Retinal pigment epithelial cell (primary cell): ENCODE results near the gene CHI3L1.
A peak's percentile ranks its signal among the peaks of the same experiment; 100 is the strongest.

Experiments
- DNase-seq: peaks from one replicate; pipeline ENCODE4 v3.0.0-alpha.2; 2010; ENCODE audit warnings: low read depth
- H3K4me3 ChIP-seq: 2 replicates; pipeline ENCODE4 v1.5.1; 2011; ENCODE audit warnings: mild to moderate bottlenecking, low read length, control low read depth, moderate library complexity
- CTCF ChIP-seq: conservative IDR thresholded peaks from 2 replicates; pipeline ENCODE4 v1.5.1; 2011; ENCODE audit warnings: low read depth, low read length, control low read depth, inconsistent platforms

CHI3L1 gene

GRCh38 chr1:203133970-203134725 is 52.4 kb downstream of the CHI3L1 start:
- no peak for DNase-seq
- H3K4me3 ChIP-seq, result no peak overlapping the region
- TF ChIP-seq CTCF, result no peak

GRCh38 chr1:203131548-203132200 is 54.8 kb downstream of the CHI3L1 start:
- DNase-seq, result no peak
- no peak overlapping the region for H3K4me3 ChIP-seq
- TF ChIP-seq CTCF, result no peak

GRCh38 chr1:203130358-203130985 is 56.0 kb downstream of the CHI3L1 start:
- no peak for DNase-seq
- TF ChIP-seq CTCF, result no peak

GRCh38 chr1:203129501-203130231 is 56.8 kb downstream of the CHI3L1 start:
- TF ChIP-seq CTCF, result no peak
- H3K4me3 ChIP-seq, result peak overlapping the region; percentile 6
- DNase-seq, result no peak

More at GRCh38 chr1:203130358-203130985, 56.0 kb downstream of the CHI3L1 start:
- no peak overlapping the region for H3K4me3 ChIP-seq
